Progenitor cell of endocrine pancreas (in vitro differentiated cells): ENCODE measurements around the gene SLC1A6. TPM values are rescaled to one million over a fixed set of nuclear protein-coding genes. Genes with fewer than 3 reads are reported as not detected.

Experiments used
- DNase-seq: peaks from one replicate; pipeline ENCODE4 v3.0.0; 2021; ENCODE audit warnings: low spot score; ENCODE audit not compliant: unreplicated experiment
- H3K27ac Mint-ChIP-seq: 2 replicates; pipeline ENCODE4 v1.8.0; 2021; ENCODE audit warnings: mild to moderate bottlenecking, moderate library complexity, mixed read lengths
- H3K27me3 Mint-ChIP-seq: 2 replicates; pipeline ENCODE4 v1.8.0; 2021; ENCODE audit warnings: mixed read lengths
- H3K36me3 Mint-ChIP-seq: 2 replicates; pipeline ENCODE4 v1.8.0; 2022; ENCODE audit warnings: mixed read lengths; ENCODE audit not compliant: insufficient read depth
- H3K4me1 Mint-ChIP-seq: 2 replicates; pipeline ENCODE4 v1.8.0; 2021; ENCODE audit warnings: low read depth, mixed read lengths
- H3K4me3 Mint-ChIP-seq: 2 replicates; pipeline ENCODE4 v1.8.0; 2021; ENCODE audit warnings: low read depth, mild to moderate bottlenecking, moderate library complexity, mixed read lengths
- H3K9me3 Mint-ChIP-seq: 2 replicates; pipeline ENCODE4 v1.8.0; 2021; ENCODE audit warnings: low read depth, mixed read lengths
- CTCF ChIP-seq: fragments of 200-600 bp; sonication (generic); IDR thresholded peaks from one replicate; pipeline ENCODE4 v1.5.0; 2021; ENCODE audit warnings: antibody characterized with exemption, mild to moderate bottlenecking; ENCODE audit not compliant: unreplicated experiment
- total RNA-seq: library from RNA; stranded (reverse); gene quantifications from 2 replicates; pipeline ENCODE4 v1.2.1, GENCODE V29; 2021

The SLC1A6 gene
- total RNA-seq, 1 donor from 2014 or later = 0.62 TPM

GRCh38 chr19:14944456-14944855, 35.2 kb downstream of the SLC1A6 start:
- H3K4me1 Mint-ChIP-seq = no peaks in the 10 kb centered on the region
- no peak for DNase-seq
- TF ChIP-seq CTCF = no peak
- peaks cover 38% of the 10 kb centered on the region for H3K9me3 Mint-ChIP-seq
- no peak overlapping the region for H3K27ac Mint-ChIP-seq
- peaks cover 4% of the 10 kb centered on the region for H3K36me3 Mint-ChIP-seq
- H3K4me3 Mint-ChIP-seq = no peak overlapping the region
- no peaks in the 10 kb centered on the region for H3K27me3 Mint-ChIP-seq

GRCh38 chr19:14943601-14944000, 36.1 kb downstream of the SLC1A6 start:
- Mint-ChIP-seq H3K4me3 (no peak overlapping the region), H3K4me1 (no peaks in the 10 kb centered on the region), H3K27ac (no peak overlapping the region), H3K27me3 (no peaks in the 10 kb centered on the region), H3K9me3 (peaks cover 41% of the 10 kb centered on the region), H3K36me3 (peaks cover 4% of the 10 kb centered on the region)
- no peak for TF ChIP-seq CTCF
- DNase-seq = no peak

- Mint-ChIP-seq H3K27me3 (no peaks in the 10 kb centered on the region), H3K4me1 (no peaks in the 10 kb centered on the region), H3K4me3 (no peak within 1 kb of the TSS), H3K9me3 (peaks cover 38% of the 10 kb centered on the region), H3K27ac (no peak within 1 kb of the TSS), H3K36me3 (peaks cover 3% of the 10 kb centered on the region)
- no peak for TF ChIP-seq CTCF
- no peak for DNase-seq
Observed at GRCh38 chr19:14941189-14941588, 38.5 kb downstream of the SLC1A6 start, which contains the start of gene OR7C2. OR7C2 (plus strand) TSS chr19:14941489; CDS start chr19:14941489, 0 bp downstream.

DNA sequence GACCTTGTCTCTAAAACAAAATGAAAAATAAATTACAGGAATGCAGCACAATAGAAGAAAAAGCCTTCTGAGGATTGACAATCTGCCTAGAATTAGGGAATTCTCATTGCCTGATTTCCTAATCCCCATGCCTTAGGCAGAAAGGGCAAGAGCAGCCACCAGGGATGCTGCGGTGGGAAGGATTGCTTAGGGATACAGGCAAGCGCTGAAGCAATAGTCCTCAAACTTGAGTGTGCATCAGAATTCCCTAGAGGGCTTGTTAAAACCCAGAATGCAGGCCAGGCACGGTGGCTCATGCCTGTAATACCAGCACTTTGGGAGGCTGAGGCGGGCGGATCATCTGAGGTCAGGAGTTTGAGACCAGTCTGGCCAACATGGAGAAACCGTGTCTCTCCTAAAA, 39.4 kb downstream of the SLC1A6 start:
- Mint-ChIP-seq H3K4me1 (no peaks in the 10 kb centered on the region), H3K36me3 (peaks cover 3% of the 10 kb centered on the region), H3K9me3 (peaks cover 38% of the 10 kb centered on the region), H3K27me3 (no peaks in the 10 kb centered on the region), H3K27ac (no peak overlapping the region), H3K4me3 (no peak overlapping the region)
- TF ChIP-seq CTCF = no peak
- DNase-seq = no peak

- TF ChIP-seq CTCF = no peak
- Mint-ChIP-seq H3K27me3 (no peaks in the 10 kb centered on the region), H3K4me3 (no peak overlapping the region), H3K4me1 (no peaks in the 10 kb centered on the region), H3K36me3 (peaks cover under 1% of the 10 kb centered on the region), H3K27ac (no peak overlapping the region), H3K9me3 (peaks cover 41% of the 10 kb centered on the region)
- no peak for DNase-seq
Observed at GRCh38 chr19:14933506-14933905, 46.2 kb downstream of the SLC1A6 start.
